HEK293 (cell line): ENCODE data around the gene CCDC88C.

Experiments
- CTCF ChIP-seq: fragments of 450-650 bp; formaldehyde crosslinking; IDR thresholded peaks from 2 replicates; pipeline ENCODE4 v1.5.1; 2016; ENCODE audit warnings: missing biosample characterization, missing genetic modification characterization
- MZF1 ChIP-seq: fragments of 450-650 bp; formaldehyde crosslinking; IDR thresholded peaks from 2 replicates; pipeline ENCODE4 v1.5.1; 2017; ENCODE audit warnings: missing biosample characterization, missing genetic modification characterization, borderline replicate concordance
- OSR2 ChIP-seq: fragments of 450-650 bp; formaldehyde crosslinking; IDR thresholded peaks from 2 replicates; pipeline ENCODE4 v1.5.1; 2016; ENCODE audit warnings: missing biosample characterization, missing genetic modification characterization
- ZBTB1 ChIP-seq: fragments of 450-650 bp; formaldehyde crosslinking; IDR thresholded peaks from 2 replicates; pipeline ENCODE4 v1.5.1; 2016; ENCODE audit warnings: missing biosample characterization, missing genetic modification characterization
- ZNF423 ChIP-seq: fragments of 450-650 bp; formaldehyde crosslinking; IDR thresholded peaks from 2 replicates; pipeline ENCODE4 v1.5.1; 2016; ENCODE audit warnings: missing biosample characterization, missing genetic modification characterization
- ZNF677 ChIP-seq: fragments of 450-650 bp; IDR thresholded peaks from 2 replicates; pipeline ENCODE4 v1.5.0; 2018; ENCODE audit warnings: missing biosample characterization, mild to moderate bottlenecking, missing genetic modification characterization, moderate library complexity
- ZXDB ChIP-seq: fragments of 450-650 bp; formaldehyde crosslinking; IDR thresholded peaks from 2 replicates; pipeline ENCODE4 v1.5.1; 2016; ENCODE audit warnings: missing biosample characterization, missing genetic modification characterization

- TF ChIP-seq MZF1, result no peak
- no peak for TF ChIP-seq OSR2
- no peak for TF ChIP-seq ZBTB1 (tag by site-specific recombination)
- TF ChIP-seq ZXDB (tag by site-specific recombination), result no peak
- TF ChIP-seq ZNF677 (tag by site-specific recombination), result no peak
- TF ChIP-seq ZNF423 (tag by site-specific recombination), result no peak
- no peak for TF ChIP-seq CTCF (tag by site-specific recombination)
Measured at GRCh38 chr14:91229005-91229382, 188.6 kb downstream of the CCDC88C start.
